ENCODE data around the gene MAPK11.

MAPK11 gene

GRCh38 chr22:50268655-50269113 is 1.5 kb downstream of the MAPK11 start:
- no peak overlapping the region for H3K4me3 ChIP-seq (replicated peaks in 1 of 2; ENCODE audit: low read depth in 2 of 2, low read length in 2 of 2)
- TF ChIP-seq CTCF (IDR thresholded peaks at IDR 0.05; ENCODE audit: low read depth, low read length) = no peak
- DNase-seq (ENCODE audit: low read depth in 2 of 2) = peak in 1 of 2 donors; percentile 37

GRCh38 chr22:50267591-50268390 is 2.4 kb downstream of the MAPK11 start:
- TF ChIP-seq CTCF (IDR thresholded peaks at IDR 0.05; ENCODE audit: low read depth, low read length) = peak; percentile 26
- DNase-seq (ENCODE audit: low read depth in 2 of 2) = peak; percentile 55 to 69
- H3K4me3 ChIP-seq (replicated peaks in 1 of 2; ENCODE audit: low read depth in 2 of 2, low read length in 2 of 2) = peak overlapping the region; percentile 31 to 40

GRCh38 chr22:50266994-50267393 is 3.2 kb downstream of the MAPK11 start:
- no peak overlapping the region for H3K4me3 ChIP-seq (replicated peaks in 1 of 2; ENCODE audit: low read depth in 2 of 2, low read length in 2 of 2)
- DNase-seq (ENCODE audit: low read depth in 2 of 2) = no peak
- TF ChIP-seq CTCF (IDR thresholded peaks at IDR 0.05; ENCODE audit: low read depth, low read length) = no peak

GRCh38 chr22:50264946-50265669 is 5.1 kb downstream of the MAPK11 start:
- H3K4me3 ChIP-seq (replicated peaks in 1 of 2; ENCODE audit: low read depth in 2 of 2, low read length in 2 of 2) = no peak overlapping the region
- no peak for DNase-seq (ENCODE audit: low read depth in 2 of 2)
- TF ChIP-seq CTCF (IDR thresholded peaks at IDR 0.05; ENCODE audit: low read depth, low read length) = no peak

GRCh38 chr22:50264104-50264745 is 6.0 kb downstream of the MAPK11 start:
- no peak overlapping the region for H3K4me3 ChIP-seq (replicated peaks in 1 of 2; ENCODE audit: low read depth in 2 of 2, low read length in 2 of 2)
- TF ChIP-seq CTCF (IDR thresholded peaks at IDR 0.05; ENCODE audit: low read depth, low read length) = no peak
- DNase-seq (ENCODE audit: low read depth in 2 of 2) = no peak

- no peak for DNase-seq (ENCODE audit: low read depth in 2 of 2)
- TF ChIP-seq CTCF (IDR thresholded peaks at IDR 0.05; ENCODE audit: low read depth, low read length) = no peak
- H3K4me3 ChIP-seq (replicated peaks in 1 of 2; ENCODE audit: low read depth in 2 of 2, low read length in 2 of 2) = no peak overlapping the region
Measured at GRCh38 chr22:50262973-50263617, 7.1 kb downstream of the MAPK11 start.
